ENCODE data around the gene CPT1A.

DNA sequence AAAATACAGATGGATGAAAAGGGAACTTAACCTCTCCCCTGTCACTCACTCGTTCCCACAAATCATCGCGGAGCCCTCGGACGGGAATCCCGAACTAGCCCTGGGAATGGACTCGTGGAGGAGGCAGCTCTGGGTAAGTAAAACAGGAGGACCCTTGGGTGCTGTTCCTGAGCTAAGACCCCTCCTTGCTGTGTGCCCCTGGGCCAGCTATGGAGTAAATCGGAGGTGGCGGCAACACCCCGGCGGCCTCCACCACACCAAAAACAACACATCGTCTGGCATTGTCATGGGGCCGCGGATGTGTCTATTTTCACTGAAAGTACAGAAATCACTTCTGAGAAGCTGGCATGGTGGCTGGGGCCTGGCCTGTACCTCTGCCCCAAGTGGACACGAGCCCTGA lies 12.1 kb downstream of the CPT1A start:
- TF ChIP-seq CTCF (conservative IDR thresholded peaks at IDR 0.05; ENCODE audit: low read length) (no peak), EZH2phosphoT487 (IDR thresholded peaks at IDR 0.05; ENCODE audit: borderline replicate concordance) (no peak)
